GM23338 (cell line): Measurements from ENCODE around the gene DSG3.

Experiments used
- CREB1 ChIP-seq: fragments of 250-450 bp; sonication (Bioruptor Pico); IDR thresholded peaks from 2 replicates; pipeline ENCODE4 v1.5.0; 2020; ENCODE audit warnings: low read depth, mild to moderate bottlenecking, moderate library complexity
- CTCF ChIP-seq, 2 experiments: fragments of 200-600 bp in 1 of 2; sonication (generic) in 1 of 2; conservative IDR thresholded peaks; 2 replicates each; pipeline versions ENCODE4 v1.5.1 to v1.6.1; 2016 to 2017; ENCODE audit warnings: antibody characterized with exemption in 2 of 2, low read depth in 2 of 2, mild to moderate bottlenecking in 2 of 2, moderate library complexity in 1 of 2
- EZH2 ChIP-seq: fragments of 200-600 bp; sonication (generic); IDR thresholded peaks from one replicate; pipeline ENCODE4 v1.8.0; 2017; ENCODE audit warnings: antibody characterized with exemption, mild to moderate bottlenecking, low read depth; ENCODE audit not compliant: unreplicated experiment
- EZH2phosphoT487 ChIP-seq: fragments of 200-600 bp; sonication (generic); IDR thresholded peaks from one replicate; pipeline ENCODE4 v1.8.1; 2018; ENCODE audit warnings: antibody characterized with exemption; ENCODE audit not compliant: unreplicated experiment
- JUNB ChIP-seq: IDR thresholded peaks from one replicate; pipeline ENCODE4 v1.6.1; 2016; ENCODE audit warnings: antibody characterized with exemption; ENCODE audit not compliant: unreplicated experiment
- POLR2AphosphoS5 ChIP-seq: IDR thresholded peaks from 2 replicates; pipeline ENCODE4 v1.6.1; 2016; ENCODE audit warnings: antibody characterized with exemption, low read depth
- ZNF331 ChIP-seq: fragments of 250-450 bp; sonication (Bioruptor Pico); IDR thresholded peaks from 2 replicates; pipeline ENCODE4 v1.5.0; 2020; ENCODE audit warnings: low read depth, mild to moderate bottlenecking, moderate library complexity
- TF ChIP-seq, protein P1 (sequence below): IDR thresholded peaks from one replicate; pipeline ENCODE4 v1.6.1; 2018; ENCODE audit warnings: antibody characterized with exemption; ENCODE audit not compliant: unreplicated experiment

GRCh38 chr18:31444142-31444541, 3.4 kb upstream of the DSG3 start:
- TF ChIP-seq CTCF (conservative IDR thresholded peaks at IDR 0.05; ENCODE audit: low read depth in 2 of 2) (no peak), EZH2 (no peak), POLR2AphosphoS5 (no peak), CREB1 (no peak), JUNB (no peak), EZH2phosphoT487 (no peak), ZNF331 (CRISPR knock-in tag) (no peak)
- TF ChIP-seq, protein P1, sequence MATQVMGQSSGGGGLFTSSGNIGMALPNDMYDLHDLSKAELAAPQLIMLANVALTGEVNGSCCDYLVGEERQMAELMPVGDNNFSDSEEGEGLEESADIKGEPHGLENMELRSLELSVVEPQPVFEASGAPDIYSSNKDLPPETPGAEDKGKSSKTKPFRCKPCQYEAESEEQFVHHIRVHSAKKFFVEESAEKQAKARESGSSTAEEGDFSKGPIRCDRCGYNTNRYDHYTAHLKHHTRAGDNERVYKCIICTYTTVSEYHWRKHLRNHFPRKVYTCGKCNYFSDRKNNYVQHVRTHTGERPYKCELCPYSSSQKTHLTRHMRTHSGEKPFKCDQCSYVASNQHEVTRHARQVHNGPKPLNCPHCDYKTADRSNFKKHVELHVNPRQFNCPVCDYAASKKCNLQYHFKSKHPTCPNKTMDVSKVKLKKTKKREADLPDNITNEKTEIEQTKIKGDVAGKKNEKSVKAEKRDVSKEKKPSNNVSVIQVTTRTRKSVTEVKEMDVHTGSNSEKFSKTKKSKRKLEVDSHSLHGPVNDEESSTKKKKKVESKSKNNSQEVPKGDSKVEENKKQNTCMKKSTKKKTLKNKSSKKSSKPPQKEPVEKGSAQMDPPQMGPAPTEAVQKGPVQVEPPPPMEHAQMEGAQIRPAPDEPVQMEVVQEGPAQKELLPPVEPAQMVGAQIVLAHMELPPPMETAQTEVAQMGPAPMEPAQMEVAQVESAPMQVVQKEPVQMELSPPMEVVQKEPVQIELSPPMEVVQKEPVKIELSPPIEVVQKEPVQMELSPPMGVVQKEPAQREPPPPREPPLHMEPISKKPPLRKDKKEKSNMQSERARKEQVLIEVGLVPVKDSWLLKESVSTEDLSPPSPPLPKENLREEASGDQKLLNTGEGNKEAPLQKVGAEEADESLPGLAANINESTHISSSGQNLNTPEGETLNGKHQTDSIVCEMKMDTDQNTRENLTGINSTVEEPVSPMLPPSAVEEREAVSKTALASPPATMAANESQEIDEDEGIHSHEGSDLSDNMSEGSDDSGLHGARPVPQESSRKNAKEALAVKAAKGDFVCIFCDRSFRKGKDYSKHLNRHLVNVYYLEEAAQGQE, result no peak
